Hepatocyte (in vitro differentiated cells): Measurements from ENCODE around the gene ZAP70.

Experiments used
- CTCF ChIP-seq: fragments of 200-600 bp; sonication (generic); IDR thresholded peaks from 2 replicates; pipeline ENCODE4 v1.5.1; 2016; ENCODE audit warnings: antibody characterized with exemption, mild to moderate bottlenecking; ENCODE audit not compliant: poor library complexity
- EZH2 ChIP-seq: fragments of 200-600 bp; sonication (generic); IDR thresholded peaks from 2 replicates; pipeline ENCODE4 v1.6.1; 2016; ENCODE audit warnings: antibody characterized with exemption, mild to moderate bottlenecking, borderline replicate concordance

DNA sequence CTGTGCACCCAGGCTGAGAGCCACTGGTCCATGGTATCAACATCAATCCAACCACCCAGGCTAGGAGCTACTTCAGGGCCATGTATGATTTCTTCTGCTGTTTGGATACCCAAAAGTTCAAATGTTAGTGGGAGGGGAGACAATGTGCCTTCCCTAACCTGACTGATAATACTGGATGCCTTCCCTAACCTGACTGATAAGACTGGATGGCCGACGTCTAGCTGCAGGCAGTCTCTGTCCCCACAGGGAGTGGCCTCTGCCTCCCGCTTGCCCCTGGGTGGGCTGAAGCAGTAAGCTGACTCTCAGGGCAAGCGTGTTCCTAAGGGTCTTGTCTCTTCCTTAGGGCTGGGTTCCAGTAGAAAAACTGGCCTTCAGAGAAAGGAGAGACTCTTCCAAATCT is 65.8 kb downstream of the ZAP70 start:
- TF ChIP-seq CTCF = no peak
- TF ChIP-seq EZH2 = no peak
